T-cell (primary cell): ENCODE data around the gene UBL4A. TPM values are rescaled to one million over a fixed set of nuclear protein-coding genes. Genes with fewer than 3 reads are reported as not detected.

Experiments used
- ATAC-seq, 4 experiments: fragments of 200-7000 bp in 3 of 4; fragments of 150-1000 bp in 1 of 4; cut with Tn5 transposase; replicated peaks in 1 of 4; 1 replicate in 3 of 4; 2 replicates in 1 of 4; pipeline ENCODE4 v1.10.0; 2021; ENCODE audit warnings: moderate library complexity in 3 of 4, mild to moderate bottlenecking in 2 of 4, moderate number of reproducible peaks in 1 of 4
- CTCF ChIA-PET, 2 donors: fragments of 300-600 bp; sonication (Branson Sonifier 250); formaldehyde crosslinking; loops; one replicate each; lab custom pipeline; 2022; ENCODE audit warnings: antibody characterized with exemption in 2 of 2; lab: Charles Lee
- POLR2A ChIA-PET, 2 donors: fragments of 300-600 bp; sonication (Branson Sonifier 250); formaldehyde crosslinking; loops; one replicate each; lab custom pipeline; 2022; ENCODE audit warnings: antibody characterized with exemption in 2 of 2; lab: Charles Lee
- DNase-seq, 35 experiments: peaks; one replicate each; pipeline versions ENCODE4 v3.0.0 to v3.0.0-alpha.2; 2013 to 2023
- H3K27ac ChIP-seq: one replicate; pipeline ENCODE4 v1.5.1; 2013; ENCODE audit warnings: low read length
- H3K27me3 ChIP-seq, 2 experiments: replicated peaks in 1 of 2; 1 replicate in 1 of 2; 2 replicates in 1 of 2; pipeline versions ENCODE4 v1.6.1 to v1.7.0; 2013; ENCODE audit warnings: low read length in 1 of 2, mixed read lengths in 1 of 2; ENCODE audit not compliant: control insufficient read depth in 2 of 2, insufficient read depth in 2 of 2; ENCODE audit errors: extremely low read depth in 1 of 2
- H3K36me3 ChIP-seq, 2 donors: 1 replicate in 1 of 2; 2 replicates in 1 of 2; pipeline versions ENCODE4 v1.6.1 to v1.7.0; 2013; ENCODE audit warnings: low read length in 1 of 2; ENCODE audit not compliant: control insufficient read depth in 2 of 2, insufficient read depth in 1 of 2; ENCODE audit errors: extremely low read depth in 1 of 2
- H3K4me1 ChIP-seq, 2 experiments: 1 replicate in 1 of 2; 2 replicates in 1 of 2; pipeline versions ENCODE4 v1.6.1 to v1.7.0; 2013; ENCODE audit warnings: low read length in 2 of 2, mixed read lengths in 1 of 2; ENCODE audit not compliant: insufficient read depth in 2 of 2, control insufficient read depth in 1 of 2; ENCODE audit errors: extremely low read depth in 1 of 2
- H3K4me3 ChIP-seq, 2 donors: 1 replicate in 1 of 2; 2 replicates in 1 of 2; pipeline versions ENCODE4 v1.5.1 to v1.7.0; 2013; ENCODE audit warnings: mild to moderate bottlenecking in 2 of 2, low read length in 1 of 2, moderate library complexity in 1 of 2; ENCODE audit not compliant: control insufficient read depth in 1 of 2; ENCODE audit errors: extremely low read depth in 1 of 2
- H3K9me3 ChIP-seq: 2 replicates; pipeline ENCODE4 v1.7.0; 2013
- H3K27ac Mint-ChIP-seq, 2 donors: one replicate each; pipeline ENCODE4 v1.8.0; 2020 to 2021; ENCODE audit warnings: mild to moderate bottlenecking in 2 of 2, mixed read lengths in 2 of 2
- H3K27me3 Mint-ChIP-seq, 2 donors: one replicate each; pipeline ENCODE4 v1.8.0; 2021 to 2022; ENCODE audit warnings: mixed read lengths in 2 of 2
- H3K36me3 Mint-ChIP-seq: one replicate; pipeline ENCODE4 v1.8.0; 2021; ENCODE audit warnings: mixed read lengths
- H3K4me1 Mint-ChIP-seq, 3 donors: one replicate each; pipeline ENCODE4 v1.8.0; 2020 to 2022; ENCODE audit warnings: mixed read lengths in 3 of 3, mild to moderate bottlenecking in 1 of 3
- H3K4me3 Mint-ChIP-seq, 3 donors: one replicate each; pipeline ENCODE4 v1.8.0; 2020 to 2022; ENCODE audit warnings: mild to moderate bottlenecking in 3 of 3, mixed read lengths in 3 of 3, moderate library complexity in 3 of 3
- H3K9me3 Mint-ChIP-seq, 3 donors: one replicate each; pipeline ENCODE4 v1.8.0; 2020 to 2022; ENCODE audit warnings: mixed read lengths in 3 of 3
- WGBS: methylation state at CpG from one replicate; pipeline ENCODE4 v1.1.5; 2013; ENCODE audit warnings: missing lambda C conversion rate; ENCODE audit not compliant: insufficient coverage; 5-methylcytosine and 5-hydroxymethylcytosine counted together
- total RNA-seq, 35 experiments: library from RNA in 6 of 35; stranded (reverse) in 6 of 35; fragments of 120-200 nt in 1 of 35; gene quantifications; one replicate each; pipeline versions ENCODE4 v1.2.1 to v1.2.4 and lab custom pipeline; 2013 to 2026

The UBL4A gene
- total RNA-seq, 5 donors from 2014 or later (not counting 1 experiment from before 2014, with no cell fraction given): 13.1 to 44.1 (median 39.6) TPM

- Histone ChIP-seq H3K4me3 (no peak overlapping the region), H3K27me3 (no peaks in the 10 kb centered on the region), H3K4me1 (no peaks in the 10 kb centered on the region), H3K27ac (no peak overlapping the region), H3K36me3 (peaks cover 6 to 51% of the 10 kb centered on the region in 2 donors), H3K9me3 (no peaks in the 10 kb centered on the region)
- no peak for ATAC-seq
- Mint-ChIP-seq H3K9me3 (no peaks in the 10 kb centered on the region), H3K4me3 (no peak overlapping the region), H3K27me3 (no peaks in the 10 kb centered on the region), H3K36me3 (no peaks in the 10 kb centered on the region), H3K27ac (no peak overlapping the region), H3K4me1 (no peaks in the 10 kb centered on the region)
- WGBS: 74% methylated on average over 6 of the region's 9 CpGs
- POLR2A ChIA-PET: no interaction called here
- DNase-seq: no peak
- CTCF ChIA-PET: no interaction called here
Measured at GRCh38 chrX:154469114-154469513, 17.3 kb downstream of the UBL4A start.

- Mint-ChIP-seq H3K9me3 (no peaks in the 10 kb centered on the region), H3K4me3 (no peak overlapping the region), H3K36me3 (no peaks in the 10 kb centered on the region), H3K4me1 (no peaks in the 10 kb centered on the region), H3K27me3 (no peaks in the 10 kb centered on the region), H3K27ac (no peak overlapping the region)
- ATAC-seq (no peak), DNase-seq (no peak)
- Histone ChIP-seq H3K4me3 (no peak overlapping the region), H3K9me3 (no peaks in the 10 kb centered on the region), H3K36me3 (peaks cover 6 to 51% of the 10 kb centered on the region in 2 donors), H3K27ac (no peak overlapping the region), H3K27me3 (no peaks in the 10 kb centered on the region), H3K4me1 (no peaks in the 10 kb centered on the region)
- WGBS: 97% methylated on average over 12 of the region's 23 CpGs
- CTCF ChIA-PET: interaction anchor here in 1 of 2 donors (0.5 kb wide), 1 partner anchor 61 kb away, joined by 5 read pairs; no protein-coding TSS in a partner anchor
- POLR2A ChIA-PET: no interaction called here
Measured at GRCh38 chrX:154468217-154468616, 18.2 kb downstream of the UBL4A start.

- ChIA-PET CTCF (interaction anchor here in 1 of 2 donors (0.5 kb wide), 1 partner anchor 60 kb away, joined by 5 read pairs; no protein-coding TSS in a partner anchor), POLR2A (no interaction called here)
- no CpG with 5 or more reads among the region's 21 CpGs for WGBS
- DNase-seq (no peak), ATAC-seq (no peak)
- Histone ChIP-seq H3K4me1 (no peaks in the 10 kb centered on the region), H3K27me3 (no peaks in the 10 kb centered on the region), H3K27ac (no peak overlapping the region), H3K36me3 (peaks cover 6 to 53% of the 10 kb centered on the region in 2 donors), H3K4me3 (no peak overlapping the region), H3K9me3 (no peaks in the 10 kb centered on the region)
- no peak overlapping the region for H3K27ac Mint-ChIP-seq
- H3K4me3 Mint-ChIP-seq: no peak overlapping the region
- H3K27me3 Mint-ChIP-seq: no peaks in the 10 kb centered on the region
- peaks cover 6% of the 10 kb centered on the region for H3K36me3 Mint-ChIP-seq
- no peaks in the 10 kb centered on the region for H3K4me1 Mint-ChIP-seq
- no peaks in the 10 kb centered on the region for H3K9me3 Mint-ChIP-seq
Measured at GRCh38 chrX:154467556-154467955, 18.9 kb downstream of the UBL4A start.

GRCh38 chrX:154466907-154467306, 19.5 kb downstream of the UBL4A start:
- Histone ChIP-seq H3K4me3 (no peak overlapping the region), H3K27ac (no peak overlapping the region), H3K36me3 (peaks cover 6 to 57% of the 10 kb centered on the region in 2 donors), H3K4me1 (no peaks in the 10 kb centered on the region), H3K9me3 (no peaks in the 10 kb centered on the region), H3K27me3 (no peaks in the 10 kb centered on the region)
- H3K4me3 Mint-ChIP-seq: no peak overlapping the region
- ChIA-PET CTCF (no interaction called here), POLR2A (no interaction called here)
- peaks cover 6% of the 10 kb centered on the region for H3K36me3 Mint-ChIP-seq
- no peaks in the 10 kb centered on the region for H3K27me3 Mint-ChIP-seq
- DNase-seq: no peak
- H3K27ac Mint-ChIP-seq: no peak overlapping the region
- no peak for ATAC-seq
- no peaks in the 10 kb centered on the region for H3K9me3 Mint-ChIP-seq
- peaks cover 0 to 2% (median 1%) of the 10 kb centered on the region in 3 donors for H3K4me1 Mint-ChIP-seq
- 87% methylated on average over 4 of the region's 15 CpGs for WGBS

GRCh38 chrX:154466036-154466435, 20.4 kb downstream of the UBL4A start:
- peaks cover 9 to 54% of the 10 kb centered on the region in 2 donors for H3K36me3 ChIP-seq
- POLR2A ChIA-PET: no interaction called here
- H3K36me3 Mint-ChIP-seq: peaks cover 6% of the 10 kb centered on the region

GRCh38 chrX:154465601-154466000, 20.8 kb downstream of the UBL4A start:
- Mint-ChIP-seq H3K4me3 (no peak overlapping the region), H3K27ac (no peak overlapping the region), H3K4me1 (peaks cover 3 to 8% (median 7%) of the 10 kb centered on the region in 3 donors), H3K9me3 (no peaks in the 10 kb centered on the region), H3K27me3 (no peaks in the 10 kb centered on the region), H3K36me3 (peaks cover 6% of the 10 kb centered on the region)
- Histone ChIP-seq H3K27ac (no peak overlapping the region), H3K27me3 (no peaks in the 10 kb centered on the region), H3K9me3 (no peaks in the 10 kb centered on the region), H3K4me3 (no peak overlapping the region), H3K4me1 (no peaks in the 10 kb centered on the region), H3K36me3 (peaks cover 9 to 53% of the 10 kb centered on the region in 2 donors)
- DNase-seq: no peak
- POLR2A ChIA-PET: no interaction called here
- ATAC-seq: no peak
- WGBS: 97% methylated on average over 5 of the region's 14 CpGs
- CTCF ChIA-PET: no interaction called here

More at GRCh38 chrX:154466036-154466435, 20.4 kb downstream of the UBL4A start:
- Mint-ChIP-seq H3K4me1 (peaks cover under 1 to 7% (median 5%) of the 10 kb centered on the region in 3 donors), H3K27me3 (no peaks in the 10 kb centered on the region), H3K27ac (no peak overlapping the region), H3K9me3 (no peaks in the 10 kb centered on the region), H3K4me3 (no peak overlapping the region)
- Histone ChIP-seq H3K9me3 (no peaks in the 10 kb centered on the region), H3K4me3 (no peak overlapping the region), H3K4me1 (no peaks in the 10 kb centered on the region), H3K27me3 (no peaks in the 10 kb centered on the region), H3K27ac (no peak overlapping the region)
- 100% methylated on average over 10 of the region's 32 CpGs for WGBS
- CTCF ChIA-PET: no interaction called here
- DNase-seq (no peak), ATAC-seq (no peak)
